ENCODE data around the gene SHMT2. TPM values are rescaled to one million over a fixed set of nuclear protein-coding genes. Genes with fewer than 3 reads are reported as not detected.

The SHMT2 gene
- total RNA-seq, 1 experiment from 2014 or later, result 67.1 TPM

GRCh38 chr12:57205931-57206330 lies 23.6 kb upstream of the SHMT2 start:
- H3K9me3 ChIP-seq (ENCODE audit: control insufficient read depth, insufficient read depth, low read depth, low read length), result no peaks in the 10 kb centered on the region
- no peaks in the 10 kb centered on the region for H3K27me3 ChIP-seq (ENCODE audit: control insufficient read depth, insufficient read depth, low read length)
- BruUV-seq (replicated peaks), result no TSS peak
- ChIA-PET CTCF (interaction anchor here (1.0 kb wide), 1 partner anchor 35 kb away, joined by 3 read pairs; no protein-coding TSS in a partner anchor), POLR2A (no interaction called here)
- no peaks in the 10 kb centered on the region for H3K36me3 ChIP-seq (ENCODE audit: control insufficient read depth, insufficient read depth, low read length)
- in situ Hi-C loops (cut with HindIII; ENCODE audit: low pct_unique_long_range_greater_than_20kb, low sequenced_read_pairs), result no loop called here
- intact Hi-C loops (cut with micrococcal nuclease; ENCODE audit: unreplicated experiment), result no loop called here
- DNase-seq (ENCODE audit: low read depth, low spot score) (no peak), ATAC-seq (0 out of 2 replicates have a peak, but pooled peaks have one; percentile 26)
- no peaks in the 10 kb centered on the region for H3K4me1 ChIP-seq (ENCODE audit: control insufficient read depth, insufficient read depth, low read length)
- no peak overlapping the region for H3K27ac ChIP-seq (ENCODE audit: low read length)
- H3K4me3 ChIP-seq (ENCODE audit: low read depth in 2 of 2, low read length in 2 of 2), result no peak overlapping the region
- TF ChIP-seq, protein P1, sequence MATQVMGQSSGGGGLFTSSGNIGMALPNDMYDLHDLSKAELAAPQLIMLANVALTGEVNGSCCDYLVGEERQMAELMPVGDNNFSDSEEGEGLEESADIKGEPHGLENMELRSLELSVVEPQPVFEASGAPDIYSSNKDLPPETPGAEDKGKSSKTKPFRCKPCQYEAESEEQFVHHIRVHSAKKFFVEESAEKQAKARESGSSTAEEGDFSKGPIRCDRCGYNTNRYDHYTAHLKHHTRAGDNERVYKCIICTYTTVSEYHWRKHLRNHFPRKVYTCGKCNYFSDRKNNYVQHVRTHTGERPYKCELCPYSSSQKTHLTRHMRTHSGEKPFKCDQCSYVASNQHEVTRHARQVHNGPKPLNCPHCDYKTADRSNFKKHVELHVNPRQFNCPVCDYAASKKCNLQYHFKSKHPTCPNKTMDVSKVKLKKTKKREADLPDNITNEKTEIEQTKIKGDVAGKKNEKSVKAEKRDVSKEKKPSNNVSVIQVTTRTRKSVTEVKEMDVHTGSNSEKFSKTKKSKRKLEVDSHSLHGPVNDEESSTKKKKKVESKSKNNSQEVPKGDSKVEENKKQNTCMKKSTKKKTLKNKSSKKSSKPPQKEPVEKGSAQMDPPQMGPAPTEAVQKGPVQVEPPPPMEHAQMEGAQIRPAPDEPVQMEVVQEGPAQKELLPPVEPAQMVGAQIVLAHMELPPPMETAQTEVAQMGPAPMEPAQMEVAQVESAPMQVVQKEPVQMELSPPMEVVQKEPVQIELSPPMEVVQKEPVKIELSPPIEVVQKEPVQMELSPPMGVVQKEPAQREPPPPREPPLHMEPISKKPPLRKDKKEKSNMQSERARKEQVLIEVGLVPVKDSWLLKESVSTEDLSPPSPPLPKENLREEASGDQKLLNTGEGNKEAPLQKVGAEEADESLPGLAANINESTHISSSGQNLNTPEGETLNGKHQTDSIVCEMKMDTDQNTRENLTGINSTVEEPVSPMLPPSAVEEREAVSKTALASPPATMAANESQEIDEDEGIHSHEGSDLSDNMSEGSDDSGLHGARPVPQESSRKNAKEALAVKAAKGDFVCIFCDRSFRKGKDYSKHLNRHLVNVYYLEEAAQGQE (IDR thresholded peaks at IDR 0.05; ENCODE audit: insufficient read depth in 1 of 2, low read depth in 2 of 2, low read length in 1 of 2), result no peak
- TF ChIP-seq POLR2AphosphoS5 (IDR thresholded peaks at IDR 0.05; ENCODE audit: low read depth, low read length) (no peak), SIN3A (IDR thresholded peaks at IDR 0.05; ENCODE audit: borderline replicate concordance, insufficient read depth, low read depth, low read length) (no peak), CTCF (IDR thresholded peaks at IDR 0.05) (no peak), TCF7L2 (IDR thresholded peaks at IDR 0.05; ENCODE audit: low read depth, low read length) (no peak)

DNA sequence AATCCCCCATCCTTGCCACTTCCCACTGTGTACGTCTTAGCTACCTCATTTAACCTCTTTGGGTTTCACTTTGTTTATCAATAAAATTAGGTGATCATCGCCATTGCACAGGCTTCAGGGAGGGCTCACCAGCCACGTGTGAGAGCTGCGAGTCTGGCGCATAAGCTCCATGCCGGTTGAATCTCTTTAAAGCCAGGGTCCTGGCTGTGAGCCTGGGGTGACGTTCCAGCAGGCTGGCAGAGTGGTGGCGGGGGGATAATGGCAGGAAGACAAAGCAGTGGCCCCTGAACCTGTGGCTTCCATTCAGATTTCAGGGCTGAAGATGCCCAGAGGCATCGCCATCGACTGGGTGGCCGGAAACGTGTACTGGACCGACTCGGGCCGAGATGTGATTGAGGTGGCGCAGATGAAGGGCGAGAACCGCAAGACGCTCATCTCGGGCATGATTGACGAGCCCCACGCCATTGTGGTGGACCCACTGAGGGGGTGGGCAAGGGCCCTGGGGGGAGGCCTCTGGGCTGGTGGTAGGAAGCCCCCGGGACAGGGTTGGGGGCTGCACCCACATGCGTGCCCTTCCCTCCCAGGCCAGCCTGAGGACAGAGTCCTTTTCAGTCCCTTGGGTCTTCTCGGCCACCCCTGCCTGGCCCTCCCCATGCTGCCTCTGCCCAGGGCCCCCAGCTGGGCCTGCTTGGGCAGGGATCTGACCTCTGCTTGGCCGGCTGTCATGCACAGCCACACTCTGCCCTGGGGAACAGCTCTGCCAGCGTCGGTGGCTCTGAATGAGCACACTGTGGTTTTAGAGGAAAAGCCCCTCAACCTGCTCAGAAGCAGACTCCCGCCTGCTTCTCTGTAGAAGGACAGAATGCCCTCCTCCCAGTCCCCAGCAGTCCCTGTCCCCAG lies 21.5 kb upstream of the SHMT2 start:
- TF ChIP-seq, protein P1 (IDR thresholded peaks at IDR 0.05; ENCODE audit: insufficient read depth in 1 of 2, low read depth in 2 of 2, low read length in 1 of 2), result no peak
- ATAC-seq (no peak), DNase-seq (ENCODE audit: low read depth, low spot score) (no peak)
- ChIA-PET POLR2A (no interaction called here), CTCF (no interaction called here)
- H3K4me1 ChIP-seq (ENCODE audit: control insufficient read depth, insufficient read depth, low read length), result no peaks in the 10 kb centered on the region
- H3K9me3 ChIP-seq (ENCODE audit: control insufficient read depth, insufficient read depth, low read depth, low read length), result no peaks in the 10 kb centered on the region
- no TSS peak for BruUV-seq (replicated peaks)
- no peaks in the 10 kb centered on the region for H3K36me3 ChIP-seq (ENCODE audit: control insufficient read depth, insufficient read depth, low read length)
- intact Hi-C loops (cut with micrococcal nuclease; ENCODE audit: unreplicated experiment) (no loop called here), in situ Hi-C loops (cut with HindIII; ENCODE audit: low pct_unique_long_range_greater_than_20kb, low sequenced_read_pairs) (no loop called here)
- no peak overlapping the region for H3K27ac ChIP-seq (ENCODE audit: low read length)
- no peaks in the 10 kb centered on the region for H3K27me3 ChIP-seq (ENCODE audit: control insufficient read depth, insufficient read depth, low read length)
- no peak overlapping the region for H3K4me3 ChIP-seq (ENCODE audit: low read depth in 2 of 2, low read length in 2 of 2)

Data from Panc1 (cell line).